Endothelial cell of umbilical vein (primary cell): ENCODE data around the gene TBC1D17. TPM values are rescaled to one million over a fixed set of nuclear protein-coding genes. Genes with fewer than 3 reads are reported as not detected.

Source experiments
- BruUV-seq: library from RNA; stranded (reverse); fragments of 400-500 nt; replicated peaks from 2 replicates; lab custom pipeline; 2021; lab: Mats Ljungman, UMichigan
- CTCF ChIA-PET: fragments of 300-600, 350-600 bp; sonication (Branson Sonifier 250); formaldehyde crosslinking; loops from one replicate; lab custom pipeline; 2021; ENCODE audit warnings: antibody characterized with exemption, inconsistent platforms; lab: Charles Lee
- POLR2A ChIA-PET: fragments of 300-600, 350-600 bp; sonication (Branson Sonifier 250); formaldehyde crosslinking; loops from one replicate; lab custom pipeline; 2021; ENCODE audit warnings: antibody characterized with exemption, inconsistent platforms; lab: Charles Lee
- DNase-seq: peaks from one replicate; pipeline ENCODE4 v3.0.0-alpha.2; 2011; ENCODE audit warnings: low read depth, low spot score
- FAIRE-seq: peaks from 2 replicates; lab custom pipeline; 2011; peaks lifted over from hg19 to GRCh38; lab: Jason Lieb, UNC
- H2AFZ ChIP-seq: 2 replicates; pipeline ENCODE4 v1.6.0; 2012; ENCODE audit warnings: low read depth, low read length, control low read depth, inconsistent platforms
- H3K27ac ChIP-seq: 2 replicates; pipeline ENCODE4 v1.5.1; 2011; ENCODE audit warnings: low read depth, mild to moderate bottlenecking, control low read depth, low read length, moderate library complexity; ENCODE audit not compliant: insufficient read depth
- H3K27me3 ChIP-seq, 2 experiments: 2 replicates each; pipeline versions ENCODE4 v1.6.0 to v1.6.1; 2011; ENCODE audit warnings: low read length in 2 of 2, mixed read lengths in 1 of 2; ENCODE audit not compliant: control insufficient read depth in 2 of 2, insufficient read depth in 2 of 2
- H3K36me3 ChIP-seq, 2 experiments: 2 replicates in 1 of 2; 3 replicates in 1 of 2; pipeline ENCODE4 v1.5.1; 2011; ENCODE audit warnings: low read length in 2 of 2, mild to moderate bottlenecking in 1 of 2, moderate library complexity in 1 of 2; ENCODE audit not compliant: control insufficient read depth in 2 of 2, insufficient read depth in 2 of 2; ENCODE audit errors: extremely low read depth in 1 of 2
- H3K4me1 ChIP-seq: 3 replicates; pipeline ENCODE4 v1.5.1; 2011; ENCODE audit warnings: mild to moderate bottlenecking, low read length; ENCODE audit not compliant: control insufficient read depth, insufficient read depth; ENCODE audit errors: extremely low read depth
- H3K4me2 ChIP-seq: 2 replicates; pipeline ENCODE4 v1.6.1; 2011; ENCODE audit warnings: low read length, control low read depth, mixed read lengths; ENCODE audit not compliant: insufficient read depth
- H3K4me3 ChIP-seq, 3 experiments: fragments of 200-600 bp in 1 of 3; sonication (generic), shearing (Covaris generic) in 1 of 3; replicated peaks in 1 of 3; 2 replicates each; pipeline ENCODE4 v1.5.1; 2011 to 2016; ENCODE audit warnings: control low read depth in 3 of 3, low read length in 3 of 3, mild to moderate bottlenecking in 2 of 3, inconsistent platforms in 1 of 3, low read depth in 1 of 3, moderate library complexity in 1 of 3; ENCODE audit not compliant: insufficient read depth in 1 of 3
- H3K79me2 ChIP-seq: 2 replicates; pipeline ENCODE4 v1.6.0; 2012; ENCODE audit warnings: low read length, inconsistent platforms; ENCODE audit not compliant: control insufficient read depth, insufficient read depth
- H3K9ac ChIP-seq: replicated peaks from 2 replicates; pipeline ENCODE3; 2011; ENCODE audit warnings: low read length, control low read depth; ENCODE audit not compliant: insufficient read depth; ENCODE audit errors: extremely low read depth
- H3K9me1 ChIP-seq: replicated peaks from 3 replicates; pipeline ENCODE4 v1.6.0; 2011; ENCODE audit warnings: mild to moderate bottlenecking, low read length; ENCODE audit not compliant: control insufficient read depth, insufficient read depth; ENCODE audit errors: extremely low read depth
- H3K9me3 ChIP-seq: replicated peaks from 2 replicates; pipeline ENCODE4 v1.5.1; 2012; ENCODE audit warnings: low read length, inconsistent platforms; ENCODE audit not compliant: control insufficient read depth, insufficient read depth
- H4K20me1 ChIP-seq: replicated peaks from 2 replicates; pipeline ENCODE3; 2011; ENCODE audit warnings: mild to moderate bottlenecking, low read length; ENCODE audit not compliant: control insufficient read depth, insufficient read depth; ENCODE audit errors: extremely low read depth
- CTCF ChIP-seq, 2 donors: IDR thresholded peaks; 1 replicate in 1 of 2; 2 replicates in 1 of 2; pipeline ENCODE4 v1.5.1; 2011; ENCODE audit warnings: low read length in 2 of 2, mild to moderate bottlenecking in 2 of 2, moderate library complexity in 2 of 2, control low read depth in 1 of 2, inconsistent platforms in 1 of 2, low read depth in 1 of 2; ENCODE audit not compliant: insufficient read depth in 1 of 2; ENCODE audit errors: extremely low read depth in 1 of 2
- EZH2 ChIP-seq: IDR thresholded peaks from 2 replicates; pipeline ENCODE4 v1.6.1; 2012; ENCODE audit warnings: borderline replicate concordance, low read depth, mild to moderate bottlenecking, moderate library complexity, low read length, inconsistent platforms; ENCODE audit not compliant: severe bottlenecking
- FOS ChIP-seq: IDR thresholded peaks from 2 replicates; pipeline ENCODE4 v1.6.1; 2011; ENCODE audit warnings: mild to moderate bottlenecking, low read length, moderate library complexity, borderline replicate concordance; ENCODE audit not compliant: insufficient read depth
- GATA2 ChIP-seq: IDR thresholded peaks from 2 replicates; pipeline ENCODE4 v1.7.0; 2011; ENCODE audit warnings: low read depth, mild to moderate bottlenecking, moderate library complexity, mixed read lengths, low read length; ENCODE audit not compliant: insufficient read length, insufficient read depth
- JUN ChIP-seq: IDR thresholded peaks from 2 replicates; pipeline ENCODE4 v1.6.1; 2011; ENCODE audit warnings: borderline replicate concordance, low read depth; ENCODE audit not compliant: insufficient read length, insufficient read depth
- MYC ChIP-seq: IDR thresholded peaks from one replicate; pipeline ENCODE4 v1.6.1; 2011; ENCODE audit warnings: mild to moderate bottlenecking, low read depth, low read length
- POLR2A ChIP-seq: IDR thresholded peaks from 2 replicates; pipeline ENCODE4 v1.6.1; 2012; ENCODE audit warnings: low read depth, mild to moderate bottlenecking, control low read depth, low read length
- POLR2AphosphoS5 ChIP-seq: IDR thresholded peaks from 2 replicates; pipeline ENCODE4 v1.6.1; 2012; ENCODE audit warnings: low read depth, mild to moderate bottlenecking, control low read depth, low read length, moderate library complexity; ENCODE audit not compliant: insufficient read depth
- dilution Hi-C: fragments of 300-500 bp; cut with MboI; formaldehyde crosslinking; loops from one replicate; pipeline ENCODE4 v1.15.0; 2019; ENCODE audit warnings: low sequenced_read_pairs; ENCODE audit not compliant: extremely low pct_ligation_motif_present
- intact Hi-C: fragments of 100-400 bp; cut with micrococcal nuclease; formaldehyde crosslinking; loops from one replicate; pipeline ENCODE4 v1.10.0; 2022
- polyA plus RNA-seq, 4 experiments: library from polyadenylated mRNA; depleted of rRNA in 3 of 4; stranded (reverse) in 3 of 4; unstranded in 1 of 4; fragments of >200 nt; gene quantifications; 2 replicates each; pipeline versions ENCODE4 v1.2.1 to v1.2.3, GENCODE V29; 2011 to 2012; ENCODE audit warnings: missing spikeins in 1 of 4
- total RNA-seq: library from RNA; stranded (reverse); gene quantifications from 2 replicates; pipeline ENCODE4 v1.2.3, GENCODE V29; 2021
- TF ChIP-seq, protein P1 (sequence below): IDR thresholded peaks from 2 replicates; pipeline ENCODE4 v1.6.1; 2011; ENCODE audit not compliant: insufficient read depth, insufficient read length

The TBC1D17 gene
- total and polyA plus RNA-seq, 2 donors (not counting 3 experiments of a cell fraction or from before 2014, with no cell fraction given), result 34.2 to 39.3 TPM

GRCh38 chr19:49855277-49855675 is 22.2 kb upstream of the TBC1D17 start:
- H3K4me1 ChIP-seq, result peaks cover 26% of the 10 kb centered on the region
- no peak for FAIRE-seq
- CTCF ChIA-PET, result no interaction called here
- H2AFZ ChIP-seq, result no peak overlapping the region
- POLR2A ChIA-PET, result no interaction called here
- TF ChIP-seq MYC, result no peak
- TF ChIP-seq, protein P1, sequence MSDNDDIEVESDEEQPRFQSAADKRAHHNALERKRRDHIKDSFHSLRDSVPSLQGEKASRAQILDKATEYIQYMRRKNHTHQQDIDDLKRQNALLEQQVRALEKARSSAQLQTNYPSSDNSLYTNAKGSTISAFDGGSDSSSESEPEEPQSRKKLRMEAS, result no peak
- TF ChIP-seq POLR2AphosphoS5, result no peak
- no peak for TF ChIP-seq JUN
- no peak for TF ChIP-seq EZH2
- TF ChIP-seq FOS, result no peak
- no peak for TF ChIP-seq CTCF (IDR thresholded peaks at IDR 0.05; ENCODE audit: extremely low read depth in 1 of 2, insufficient read depth in 1 of 2, low read depth in 1 of 2, low read length in 2 of 2)
- TF ChIP-seq POLR2A, result no peak
- no peak for TF ChIP-seq GATA2
- H3K36me3 ChIP-seq, result peaks cover 2 to 43% of the 10 kb centered on the region in 2 experiments
- no peak for DNase-seq
- H3K27me3 ChIP-seq, result no peaks in the 10 kb centered on the region
- dilution Hi-C loops (no loop called here), intact Hi-C loops (no loop called here)
- no peak overlapping the region for H3K27ac ChIP-seq
- BruUV-seq, result no TSS peak
- H3K9ac ChIP-seq, result no peak overlapping the region
- H3K79me2 ChIP-seq, result peaks cover 25% of the 10 kb centered on the region
- no peaks in the 10 kb centered on the region for H4K20me1 ChIP-seq
- no peak overlapping the region for H3K4me3 ChIP-seq
- H3K4me2 ChIP-seq, result no peak overlapping the region
- H3K9me1 ChIP-seq, result no peaks in the 10 kb centered on the region
- H3K9me3 ChIP-seq, result no peaks in the 10 kb centered on the region
